CD4-positive, alpha-beta T cell treated with Interleukin-2 at 100 ng/mL for 4 hours (primary cell): ENCODE results near the gene FUT6.
"Not testable (repeated sequence)": the region's sequence is repeated elsewhere in the genome, so short reads cannot be mapped to it uniquely, and the experiment has no call there.

Source experiments
- DNase-seq: peaks from one replicate; pipeline ENCODE4 v3.0.0-alpha.2; 2020; ENCODE audit warnings: low spot score

FUT6 gene

GRCh38 chr19:5839065-5840017 is at the start of gene FUT6:
TSS of gene FUT6 (minus strand) at chr19:5839702. CDS start at chr19:5832567, 7,135 bp downstream.
- no peak for DNase-seq

GRCh38 chr19:5884065-5884811 is 44.7 kb upstream of the FUT6 start:
- DNase-seq, result not testable (repeated sequence)

GRCh38 chr19:5883157-5883873 is 43.8 kb upstream of the FUT6 start:
- DNase-seq, result not testable (repeated sequence)

- DNase-seq, result no peak
Observed at GRCh38 chr19:5882421-5882968, 43.0 kb upstream of the FUT6 start.

GRCh38 chr19:5881543-5882299 is 42.2 kb upstream of the FUT6 start:
- DNase-seq, result no peak

GRCh38 chr19:5880604-5881078 is 41.1 kb upstream of the FUT6 start:
- no peak for DNase-seq

GRCh38 chr19:5880196-5880595 is 40.7 kb upstream of the FUT6 start:
- DNase-seq, result no peak

- no peak for DNase-seq
Observed at GRCh38 chr19:5877882-5878281, 38.4 kb upstream of the FUT6 start.

- no peak for DNase-seq
Observed at GRCh38 chr19:5877427-5877826, 37.9 kb upstream of the FUT6 start.

GRCh38 chr19:5874496-5874895 is 35.0 kb upstream of the FUT6 start:
- DNase-seq, result not testable (repeated sequence)

GRCh38 chr19:5873617-5874199 is 34.2 kb upstream of the FUT6 start:
- DNase-seq, result no peak

- DNase-seq, result no peak
Observed at GRCh38 chr19:5870986-5871394, 31.5 kb upstream of the FUT6 start.

GRCh38 chr19:5867201-5868136 is 28.0 kb upstream of the FUT6 start:
- no peak for DNase-seq

GRCh38 chr19:5865772-5866171 is 26.3 kb upstream of the FUT6 start:
- no peak for DNase-seq

GRCh38 chr19:5864725-5865486 is 25.4 kb upstream of the FUT6 start:
- DNase-seq, result no peak

- DNase-seq, result no peak
Observed at GRCh38 chr19:5864013-5864720, 24.7 kb upstream of the FUT6 start.

- no peak for DNase-seq
Observed at GRCh38 chr19:5863030-5863665, 23.6 kb upstream of the FUT6 start.
